GM12878 (cell line): ENCODE results near the gene LKAAEAR1.

Source experiments
- CEBPB ChIP-seq, 2 experiments: fragments of 150-350 bp in 1 of 2; IDR thresholded peaks; 2 replicates each; pipeline ENCODE4 v1.6.1; 2012 to 2014; ENCODE audit warnings: low read depth in 2 of 2, low read length in 2 of 2, borderline replicate concordance in 1 of 2, inconsistent platforms in 1 of 2
- CREB1 ChIP-seq: IDR thresholded peaks from 2 replicates; pipeline ENCODE4 v1.6.1; 2012; ENCODE audit warnings: low read depth, mild to moderate bottlenecking, inconsistent platforms
- CTCF ChIP-seq, 3 experiments: IDR thresholded peaks in 2 of 3; conservative IDR thresholded peaks in 1 of 3; 2 replicates each; pipeline ENCODE4 v1.5.1; 2011; ENCODE audit warnings: low read depth in 3 of 3, low read length in 3 of 3, mild to moderate bottlenecking in 3 of 3, control low read depth in 2 of 3, moderate library complexity in 2 of 3, inconsistent platforms in 1 of 3, mixed read lengths in 1 of 3; ENCODE audit not compliant: control insufficient read depth in 2 of 3, insufficient read depth in 1 of 3; ENCODE audit errors: extremely low read depth in 1 of 3
- EP300 ChIP-seq, 2 experiments: fragments of 150-350 bp in 1 of 2; IDR thresholded peaks; 2 replicates each; pipeline ENCODE4 v1.6.1; 2011 to 2012; ENCODE audit warnings: low read depth in 2 of 2, low read length in 2 of 2, borderline replicate concordance in 1 of 2, improper control_type of control experiment in 1 of 2, inconsistent platforms in 1 of 2; ENCODE audit not compliant: control insufficient read depth in 1 of 2
- JUND ChIP-seq: IDR thresholded peaks from 2 replicates; pipeline ENCODE4 v1.6.1; 2012; ENCODE audit warnings: low read depth, mild to moderate bottlenecking, low read length, improper control_type of control experiment, moderate library complexity
- MAX ChIP-seq: IDR thresholded peaks from 2 replicates; pipeline ENCODE4 v1.6.1; 2012; ENCODE audit warnings: low read depth, low read length, improper control_type of control experiment
- POLR2A ChIP-seq: IDR thresholded peaks from 2 replicates; pipeline ENCODE4 v1.6.1; 2011; ENCODE audit warnings: low read depth, mild to moderate bottlenecking, low read length
- POLR2AphosphoS5 ChIP-seq: IDR thresholded peaks from 2 replicates; pipeline ENCODE4 v1.6.1; 2011; ENCODE audit warnings: mild to moderate bottlenecking, low read length, inconsistent platforms
- SIX5 ChIP-seq: IDR thresholded peaks from 2 replicates; pipeline ENCODE4 v1.6.1; 2011; ENCODE audit warnings: mild to moderate bottlenecking, low read depth, low read length, moderate library complexity; ENCODE audit not compliant: severe bottlenecking
- TAF1 ChIP-seq: IDR thresholded peaks from 2 replicates; pipeline ENCODE4 v1.6.1; 2011; ENCODE audit warnings: mild to moderate bottlenecking, low read depth, low read length, borderline replicate concordance
- YY1 ChIP-seq: IDR thresholded peaks from 2 replicates; pipeline ENCODE4 v1.6.1; 2011; ENCODE audit warnings: low read depth, mild to moderate bottlenecking, low read length

- no peak for TF ChIP-seq MAX
- TF ChIP-seq YY1: no peak
- no peak for TF ChIP-seq CEBPB (IDR thresholded peaks at IDR 0.05; ENCODE audit: borderline replicate concordance in 1 of 2, low read depth in 2 of 2, low read length in 2 of 2)
- TF ChIP-seq CTCF (IDR thresholded peaks at IDR 0.05 in 2 of 3, conservative IDR thresholded peaks at IDR 0.05 in 1 of 3; ENCODE audit: control insufficient read depth in 2 of 3, extremely low read depth in 1 of 3, insufficient read depth in 1 of 3, low read depth in 3 of 3, low read length in 3 of 3): no peak
- no peak for TF ChIP-seq TAF1
- no peak for TF ChIP-seq CREB1
- no peak for TF ChIP-seq JUND
- no peak for TF ChIP-seq POLR2A
- no peak for TF ChIP-seq SIX5
- no peak for TF ChIP-seq EP300 (IDR thresholded peaks at IDR 0.05; ENCODE audit: borderline replicate concordance in 1 of 2, control insufficient read depth in 1 of 2, low read depth in 2 of 2, low read length in 2 of 2)
- TF ChIP-seq POLR2AphosphoS5: no peak
Measured at GRCh38 chr20:64109831-64110391, 25.7 kb upstream of the LKAAEAR1 start.
